OCI-LY7 (cell line): ENCODE results near the gene LGR6.

Source experiments
- EZH2phosphoT487 ChIP-seq: fragments of 200-600 bp; sonication (generic); IDR thresholded peaks from 2 replicates; pipeline ENCODE4 v1.6.1; 2018; ENCODE audit warnings: low read depth, borderline replicate concordance, mild to moderate bottlenecking, mixed run types, antibody characterized with exemption, low read length, moderate library complexity, mixed read lengths
- TF ChIP-seq, protein P1 (sequence below): fragments of 200-600 bp; sonication (generic); conservative IDR thresholded peaks from 2 replicates; pipeline ENCODE4 v1.5.1; 2014; ENCODE audit warnings: mild to moderate bottlenecking, antibody characterized with exemption, low read length, moderate library complexity, mixed read lengths

DNA sequence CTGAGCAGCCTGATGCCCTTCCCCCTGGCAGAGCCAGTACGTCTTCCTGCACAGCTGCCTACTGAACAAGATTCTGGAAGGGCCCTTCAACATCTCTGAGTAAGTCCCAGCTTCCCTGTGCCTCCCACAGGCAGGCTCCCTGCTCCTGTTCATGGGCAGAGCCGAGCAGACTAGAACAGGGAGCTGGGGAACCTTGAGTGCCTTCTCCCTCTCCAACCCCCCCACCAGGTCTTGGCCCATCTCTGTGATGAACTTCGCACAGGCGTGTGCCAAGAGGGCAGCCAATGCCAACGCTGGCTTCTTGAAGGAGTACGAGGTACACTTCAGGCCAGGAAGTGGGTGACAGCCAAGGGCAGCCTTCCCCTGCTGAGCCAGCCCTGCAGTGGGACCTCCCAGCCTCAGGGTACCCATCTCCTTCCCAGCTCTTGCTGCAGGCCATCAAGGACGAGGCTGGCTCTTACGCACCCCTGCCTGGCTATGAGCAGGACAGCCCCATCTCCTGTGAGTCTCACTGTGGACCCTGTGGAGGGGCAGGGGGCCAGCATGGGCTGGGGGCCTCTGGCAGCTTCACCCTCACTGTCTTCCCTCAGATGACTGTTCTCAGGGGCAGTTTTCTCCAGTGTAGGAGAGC, 6.4 kb upstream of the LGR6 start:
- TF ChIP-seq, protein P1, sequence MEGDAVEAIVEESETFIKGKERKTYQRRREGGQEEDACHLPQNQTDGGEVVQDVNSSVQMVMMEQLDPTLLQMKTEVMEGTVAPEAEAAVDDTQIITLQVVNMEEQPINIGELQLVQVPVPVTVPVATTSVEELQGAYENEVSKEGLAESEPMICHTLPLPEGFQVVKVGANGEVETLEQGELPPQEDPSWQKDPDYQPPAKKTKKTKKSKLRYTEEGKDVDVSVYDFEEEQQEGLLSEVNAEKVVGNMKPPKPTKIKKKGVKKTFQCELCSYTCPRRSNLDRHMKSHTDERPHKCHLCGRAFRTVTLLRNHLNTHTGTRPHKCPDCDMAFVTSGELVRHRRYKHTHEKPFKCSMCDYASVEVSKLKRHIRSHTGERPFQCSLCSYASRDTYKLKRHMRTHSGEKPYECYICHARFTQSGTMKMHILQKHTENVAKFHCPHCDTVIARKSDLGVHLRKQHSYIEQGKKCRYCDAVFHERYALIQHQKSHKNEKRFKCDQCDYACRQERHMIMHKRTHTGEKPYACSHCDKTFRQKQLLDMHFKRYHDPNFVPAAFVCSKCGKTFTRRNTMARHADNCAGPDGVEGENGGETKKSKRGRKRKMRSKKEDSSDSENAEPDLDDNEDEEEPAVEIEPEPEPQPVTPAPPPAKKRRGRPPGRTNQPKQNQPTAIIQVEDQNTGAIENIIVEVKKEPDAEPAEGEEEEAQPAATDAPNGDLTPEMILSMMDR, result no peak
- TF ChIP-seq EZH2phosphoT487, result no peak
